ENCODE results near the gene RNF220.

RNF220 gene

GRCh38 chr1:44407430-44408211 lies 2.6 kb downstream of the RNF220 start:
- no peak for DNase-seq

GRCh38 chr1:44408212-44408582 lies 3.1 kb downstream of the RNF220 start:
- no peak for DNase-seq

GRCh38 chr1:44408632-44409602 lies 3.9 kb downstream of the RNF220 start:
- DNase-seq: no peak

- DNase-seq: no peak
Observed at GRCh38 chr1:44409757-44410156, 4.7 kb downstream of the RNF220 start.

- no peak for DNase-seq
Observed at GRCh38 chr1:44411861-44412260, 6.8 kb downstream of the RNF220 start.

GRCh38 chr1:44412601-44413000 lies 7.5 kb downstream of the RNF220 start:
- DNase-seq: no peak

- no peak for DNase-seq
Observed at GRCh38 chr1:44413740-44414139, 8.7 kb downstream of the RNF220 start.

- no peak for DNase-seq
Observed at GRCh38 chr1:44415013-44415412, 10.0 kb downstream of the RNF220 start.

GRCh38 chr1:44416408-44416807 lies 11.4 kb downstream of the RNF220 start:
- no peak for DNase-seq

GRCh38 chr1:44417351-44418021 lies 12.4 kb downstream of the RNF220 start:
- no peak for DNase-seq

- no peak for DNase-seq
Observed at GRCh38 chr1:44418022-44418673, 13.1 kb downstream of the RNF220 start.

- DNase-seq: no peak
Observed at GRCh38 chr1:44419901-44420300, 14.8 kb downstream of the RNF220 start.

- DNase-seq: no peak
Observed at GRCh38 chr1:44420535-44420934, 15.5 kb downstream of the RNF220 start.

GRCh38 chr1:44421446-44421884 lies 16.4 kb downstream of the RNF220 start:
- DNase-seq: no peak

- DNase-seq: no peak
Observed at GRCh38 chr1:44422161-44422560, 17.1 kb downstream of the RNF220 start.

- DNase-seq: no peak
Observed at GRCh38 chr1:44423591-44424537, 18.8 kb downstream of the RNF220 start.

GRCh38 chr1:44424747-44425146 lies 19.7 kb downstream of the RNF220 start:
- no peak for DNase-seq

GRCh38 chr1:44425341-44426082 lies 20.5 kb downstream of the RNF220 start:
- no peak for DNase-seq

- no peak for DNase-seq
Observed at GRCh38 chr1:44431861-44432260, 26.8 kb downstream of the RNF220 start.

GRCh38 chr1:44433209-44433608 lies 28.2 kb downstream of the RNF220 start:
- DNase-seq: no peak
